Measurements from ENCODE around the gene TYMP. TPM values are rescaled to one million over a fixed set of nuclear protein-coding genes. Genes with fewer than 3 reads are reported as not detected.

TYMP gene, protein sequence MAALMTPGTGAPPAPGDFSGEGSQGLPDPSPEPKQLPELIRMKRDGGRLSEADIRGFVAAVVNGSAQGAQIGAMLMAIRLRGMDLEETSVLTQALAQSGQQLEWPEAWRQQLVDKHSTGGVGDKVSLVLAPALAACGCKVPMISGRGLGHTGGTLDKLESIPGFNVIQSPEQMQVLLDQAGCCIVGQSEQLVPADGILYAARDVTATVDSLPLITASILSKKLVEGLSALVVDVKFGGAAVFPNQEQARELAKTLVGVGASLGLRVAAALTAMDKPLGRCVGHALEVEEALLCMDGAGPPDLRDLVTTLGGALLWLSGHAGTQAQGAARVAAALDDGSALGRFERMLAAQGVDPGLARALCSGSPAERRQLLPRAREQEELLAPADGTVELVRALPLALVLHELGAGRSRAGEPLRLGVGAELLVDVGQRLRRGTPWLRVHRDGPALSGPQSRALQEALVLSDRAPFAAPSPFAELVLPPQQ
- 22.0 and 234 TPM in 2 replicates for total RNA-seq

DNA sequence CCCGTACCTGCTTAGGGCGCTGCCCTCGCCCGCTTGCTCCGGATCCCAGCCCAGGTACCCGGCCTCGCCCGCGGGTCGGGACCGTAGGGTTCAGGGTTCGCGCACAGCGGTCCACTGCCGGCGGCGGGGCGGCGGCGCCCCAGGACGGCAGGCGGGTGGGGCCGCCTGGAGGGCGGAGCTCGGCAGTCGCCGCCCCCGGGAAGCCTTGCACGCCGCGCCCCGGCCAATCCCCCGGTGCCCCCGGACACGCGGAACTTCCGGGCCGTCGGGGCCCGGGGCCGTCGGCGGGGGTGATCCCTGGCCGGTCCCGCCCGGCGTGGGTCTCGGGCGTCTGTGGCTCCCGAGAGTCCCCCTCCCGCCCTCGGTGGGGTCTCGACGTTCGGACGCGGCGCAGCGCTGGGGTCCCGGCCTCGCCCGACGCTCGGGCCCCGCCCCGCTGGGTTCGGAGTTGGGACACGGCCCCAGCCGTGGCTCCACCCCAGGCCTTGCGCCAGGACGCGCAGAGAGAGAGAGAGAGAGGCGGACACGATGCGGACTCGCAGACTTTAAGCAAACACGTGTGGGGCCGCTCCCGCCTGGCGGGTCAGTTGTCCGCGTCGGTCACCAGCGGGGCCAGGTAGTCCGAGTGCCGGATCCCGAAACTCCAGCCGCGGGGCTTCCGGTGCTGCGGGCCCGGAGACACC, at the start of gene TYMP:
TSS of gene TYMP (minus strand) at position 116 of the 683 bp plus-strand sequence. CDS start 303 bp downstream, outside the sequence.

DNA sequence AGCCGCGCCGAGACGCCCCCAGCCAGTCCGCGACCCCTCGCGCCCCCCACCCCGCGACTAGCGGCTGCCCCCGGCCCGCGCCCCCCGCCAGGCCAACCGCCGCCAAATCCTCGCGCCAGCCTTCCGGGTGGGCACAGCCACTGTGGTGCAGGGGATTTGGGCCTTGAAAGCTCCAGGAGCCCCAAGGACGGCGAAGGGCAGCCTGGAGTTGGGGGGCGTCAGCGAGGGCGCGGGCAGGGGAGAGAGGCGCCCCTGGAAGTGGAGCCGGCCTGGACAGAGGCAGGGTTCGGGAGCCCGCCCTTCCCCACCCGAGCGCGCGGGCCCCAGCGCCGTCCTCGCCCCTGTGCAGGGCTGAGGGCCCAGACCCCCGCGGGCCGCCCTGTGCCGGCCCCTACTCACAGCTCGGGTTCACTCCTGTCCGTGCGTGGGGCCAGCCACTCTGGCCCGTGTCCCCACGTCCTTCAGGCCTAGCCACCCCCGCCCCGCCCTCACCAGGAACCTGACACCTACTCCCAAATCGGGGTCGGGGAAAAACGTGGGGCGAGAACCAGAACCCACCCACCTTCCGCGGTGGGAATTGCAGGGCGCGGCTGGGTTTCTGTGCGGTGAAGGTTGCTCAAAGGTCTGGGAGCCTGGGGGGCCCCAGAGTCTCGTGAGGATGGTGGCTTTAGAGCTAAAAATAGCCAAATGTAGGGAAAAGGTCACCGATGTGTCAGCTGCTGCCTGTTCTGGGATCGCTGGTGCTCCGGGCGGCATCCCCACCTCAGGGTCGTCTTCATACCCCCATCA, 48.4 kb upstream of the TYMP start, which contains the start of gene CPT1B:
TSS of gene CPT1B (minus strand) at position 441 of the 789 bp plus-strand sequence. CDS start 512 bp downstream, outside the sequence.

DNA sequence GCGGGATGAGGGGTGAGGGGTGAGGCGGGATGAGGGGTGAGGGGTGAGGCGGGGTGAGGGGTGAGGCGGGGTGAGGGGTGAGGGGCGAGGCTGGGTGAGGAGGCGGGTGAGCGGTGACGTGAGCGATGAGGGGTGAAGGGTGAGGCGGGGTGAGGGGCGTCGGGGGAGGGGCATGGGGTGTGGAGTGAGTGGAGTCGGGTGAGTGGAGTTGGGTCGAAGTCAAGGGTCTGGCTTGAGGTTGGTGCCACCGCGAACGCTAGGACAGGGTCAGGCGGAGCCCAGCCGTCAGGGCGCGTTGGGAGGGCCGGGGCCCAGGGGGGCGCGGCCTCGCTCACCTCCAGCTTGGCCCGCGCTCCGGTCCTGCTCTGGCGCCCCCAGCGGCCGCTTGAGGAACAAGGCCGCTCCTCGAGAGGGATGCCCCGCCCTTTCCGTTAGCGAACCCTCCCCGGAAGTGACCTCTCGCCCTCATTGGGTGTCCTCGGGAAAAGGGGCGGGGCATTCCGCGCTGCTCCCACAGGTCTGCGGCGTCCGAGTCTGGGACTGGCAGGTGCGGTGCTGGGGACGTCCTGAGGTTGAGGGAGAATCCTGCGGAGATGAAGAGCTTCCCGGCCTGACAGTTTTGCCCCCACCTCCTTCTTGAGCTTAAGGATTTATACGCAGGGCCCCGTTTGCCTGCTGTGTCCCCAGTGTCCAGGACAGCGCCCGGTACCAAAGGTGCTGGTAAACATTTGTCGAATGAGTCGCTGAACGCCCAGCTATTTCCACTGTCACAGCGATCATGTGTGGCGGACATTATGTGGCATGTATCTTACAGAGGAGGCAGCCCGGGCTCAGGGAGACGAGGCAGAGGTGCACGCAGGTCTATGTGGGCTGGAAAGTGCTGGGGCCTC, 33.0 kb upstream of the TYMP start, which contains the start of gene SYCE3:
TSS of gene SYCE3 (minus strand) at position 397 of the 890 bp plus-strand sequence. CDS start 6,514 bp downstream, outside the sequence.

DNA sequence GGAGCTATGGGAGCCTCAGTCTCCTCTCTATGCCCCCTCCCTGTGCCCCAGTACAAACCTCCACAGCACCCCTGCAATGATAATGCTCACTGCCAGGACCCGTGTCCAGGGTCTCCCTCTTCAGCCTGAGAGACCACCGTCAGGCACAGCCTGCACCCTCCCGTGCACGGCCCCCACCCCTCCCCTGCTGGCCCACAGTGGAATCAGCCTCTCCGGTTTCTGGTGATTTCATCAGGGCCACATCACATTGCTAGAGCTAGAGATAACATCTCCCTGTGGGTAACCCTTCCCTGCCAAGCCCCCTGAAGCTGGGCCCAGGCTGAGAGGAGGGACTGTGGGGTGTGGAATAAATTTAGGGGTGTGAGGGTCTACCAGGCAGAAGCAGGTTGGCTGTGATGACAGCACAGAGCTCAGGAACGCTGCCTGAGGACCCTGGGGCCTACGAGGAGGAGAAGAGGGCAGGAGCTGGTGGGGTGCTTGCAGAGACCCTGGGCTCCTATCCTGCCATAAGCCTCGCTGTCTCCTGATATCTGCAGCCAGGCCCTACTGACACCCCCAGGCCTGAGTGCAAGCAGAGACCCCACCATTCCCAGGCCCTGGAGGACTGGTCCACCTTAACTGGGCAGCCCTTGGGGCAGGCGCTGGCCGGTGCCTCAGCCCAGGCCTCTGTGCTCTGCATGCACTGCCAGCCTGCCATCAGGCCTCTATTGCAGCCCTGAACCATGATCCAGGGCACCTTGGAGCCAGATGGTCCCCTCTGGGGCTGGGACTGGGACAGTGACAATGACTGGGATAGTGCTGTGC, 15.9 kb upstream of the TYMP start, which contains the start of gene KLHDC7B:
TSS of gene KLHDC7B (plus strand) at position 378 of the 804 bp plus-strand sequence. CDS start at position 723, 345 bp downstream.

DNA sequence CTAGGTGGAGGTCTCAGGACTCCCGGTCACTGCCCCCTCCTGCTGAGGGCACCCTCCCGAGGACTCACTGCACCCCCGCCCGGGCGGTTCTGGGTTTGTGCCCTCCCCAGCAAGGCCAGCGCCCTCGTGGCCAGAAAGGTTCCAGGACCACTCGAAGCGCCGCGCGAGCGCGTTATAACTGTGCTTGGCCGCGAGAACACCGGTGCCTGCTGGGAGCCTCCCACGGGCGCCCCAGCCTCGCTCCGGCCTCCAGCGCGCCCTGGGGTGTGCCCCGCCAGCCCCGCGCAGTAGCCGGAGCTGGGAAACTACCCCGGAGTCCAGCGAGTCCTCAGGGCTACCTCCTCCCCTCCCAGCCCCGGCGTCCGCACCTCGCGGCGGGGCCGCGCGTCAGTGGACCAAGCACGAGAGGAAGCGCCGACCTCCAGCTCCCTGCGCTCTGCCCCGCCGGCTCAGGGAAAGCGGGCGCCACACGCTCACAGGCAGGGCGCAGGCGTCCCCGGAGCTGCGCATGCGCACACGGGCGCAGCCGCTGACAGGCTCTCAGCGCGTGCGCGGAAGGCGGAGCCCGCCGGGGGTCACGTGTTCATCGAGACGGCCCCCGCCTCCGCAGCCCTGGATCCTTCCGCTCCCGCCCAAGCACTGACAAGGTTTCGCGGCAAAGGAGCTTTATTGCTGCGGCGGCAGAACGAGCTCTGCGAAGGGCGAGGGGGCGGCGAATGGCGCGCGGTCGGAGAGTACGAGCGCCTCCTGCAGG, 4.5 kb downstream of the TYMP start, which contains the start of gene SCO2:
TSS of gene SCO2 (minus strand) at position 495 of the 754 bp plus-strand sequence. CDS start 1,187 bp downstream, outside the sequence.

DNA sequence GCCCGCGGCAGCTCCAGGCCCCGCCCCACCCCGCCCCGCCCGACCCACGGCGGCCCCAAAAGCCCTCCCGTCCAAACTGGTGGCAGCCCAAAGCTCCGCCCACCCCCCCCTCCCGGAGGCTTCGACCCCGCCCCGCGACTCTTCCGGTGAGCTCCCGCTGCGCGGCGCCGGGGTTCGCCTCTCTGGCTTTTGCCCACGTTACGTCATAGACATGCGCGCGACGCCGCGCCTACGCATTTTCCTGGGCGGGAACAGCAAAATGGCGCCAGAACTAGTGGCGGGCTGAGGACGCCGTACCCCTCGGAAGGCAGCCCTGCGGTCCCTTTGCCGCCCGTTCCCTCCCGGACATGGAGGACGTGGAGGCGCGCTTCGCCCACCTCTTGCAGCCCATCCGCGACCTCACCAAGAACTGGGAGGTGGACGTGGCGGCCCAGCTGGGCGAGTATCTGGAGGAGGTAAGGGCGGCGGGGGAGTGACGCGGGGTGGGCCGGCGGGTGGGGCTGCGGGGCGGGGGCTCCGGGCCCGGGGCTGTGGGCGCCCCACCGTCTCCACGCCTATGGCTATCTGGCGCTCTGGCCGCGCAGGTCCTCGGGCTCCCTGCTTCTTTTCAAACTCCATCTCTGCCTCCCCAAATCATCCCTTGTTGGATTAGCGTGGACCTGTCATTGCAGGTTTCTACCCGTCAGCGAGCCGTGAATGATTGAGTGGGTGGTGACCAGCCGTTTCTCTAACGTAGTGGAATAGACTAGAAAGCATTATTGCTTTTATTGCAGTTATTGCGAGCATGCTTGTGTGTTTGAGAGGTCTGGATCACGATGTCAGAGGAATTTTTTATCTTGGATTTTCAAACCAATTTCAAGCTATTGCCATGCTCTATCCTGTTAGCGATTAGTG, 21.6 kb downstream of the TYMP start, which contains the start of gene NCAPH2:
TSS of gene NCAPH2 (plus strand) at position 234 of the 894 bp plus-strand sequence. CDS start at position 348, 114 bp downstream.

DNA sequence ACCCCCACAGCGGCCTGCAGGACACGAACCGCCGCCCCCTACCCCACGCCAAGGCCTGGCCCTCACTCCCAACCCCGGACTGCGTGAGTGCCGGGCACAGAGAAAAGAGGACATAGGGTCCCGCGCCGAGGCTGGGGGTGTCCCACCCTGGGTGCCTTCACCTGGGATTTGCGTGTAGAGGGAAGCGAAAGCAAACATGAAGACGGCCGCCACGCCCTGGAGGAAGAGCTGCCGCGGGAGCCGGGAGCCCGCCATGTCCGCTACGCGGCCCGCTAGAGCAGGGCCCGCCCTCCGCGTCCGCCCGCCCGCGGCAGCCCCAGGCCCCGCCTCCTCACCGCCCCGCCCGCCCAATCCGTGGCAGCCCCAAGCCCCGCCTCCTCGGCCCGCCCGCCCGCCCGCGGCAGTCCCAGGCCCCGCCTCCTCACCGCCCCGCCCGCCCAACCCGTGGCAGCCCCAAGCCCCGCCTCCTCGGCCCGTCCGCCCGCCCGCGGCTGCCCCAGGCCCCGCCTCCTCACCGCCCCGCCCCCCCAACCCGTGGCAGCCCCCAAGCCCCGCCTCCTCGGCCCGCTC, 22.3 kb downstream of the TYMP start, which contains the start of gene LMF2:
TSS of gene LMF2 (minus strand) at position 282 of the 570 bp plus-strand sequence. CDS start at position 255, 27 bp downstream.

DNA sequence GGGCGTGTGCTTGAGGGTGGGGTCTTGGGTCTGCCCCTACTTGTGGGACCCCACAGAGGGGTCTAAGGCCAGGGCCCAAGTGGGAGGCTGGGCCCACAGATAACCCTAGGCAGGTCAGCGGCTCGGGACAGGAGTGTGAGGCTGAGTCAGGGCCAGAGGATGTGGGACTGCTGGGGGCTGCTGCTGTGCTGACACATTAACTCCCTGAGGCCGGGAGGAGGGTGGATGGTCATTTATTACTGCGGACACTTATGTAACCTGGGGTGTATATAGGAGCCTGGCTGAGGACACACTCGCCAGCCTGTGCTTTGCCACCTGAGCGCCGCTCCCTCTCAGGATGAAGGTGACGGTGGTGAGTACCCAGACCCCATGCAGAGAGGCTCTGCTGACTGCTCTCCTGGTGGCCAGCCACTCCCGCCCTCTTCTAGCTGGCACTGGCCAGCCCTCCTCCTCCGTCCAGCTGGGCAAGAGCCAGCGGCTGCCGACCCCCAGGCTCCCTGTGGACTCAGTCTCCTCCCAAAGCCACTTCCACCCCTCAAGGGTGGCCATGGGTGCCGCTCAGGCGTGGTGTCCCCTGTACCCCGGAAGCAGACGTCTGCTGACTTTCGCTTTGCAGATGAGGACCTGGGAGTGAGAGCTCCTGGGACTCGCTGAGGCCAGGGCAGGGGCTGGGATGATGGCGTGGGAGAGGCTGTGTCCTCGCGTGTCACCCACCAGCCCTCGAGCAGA, 43.1 kb downstream of the TYMP start, which contains the start of gene MIOX:
TSS of gene MIOX (plus strand) at position 299 of the 729 bp plus-strand sequence. CDS start at position 338, 39 bp downstream.

DNA sequence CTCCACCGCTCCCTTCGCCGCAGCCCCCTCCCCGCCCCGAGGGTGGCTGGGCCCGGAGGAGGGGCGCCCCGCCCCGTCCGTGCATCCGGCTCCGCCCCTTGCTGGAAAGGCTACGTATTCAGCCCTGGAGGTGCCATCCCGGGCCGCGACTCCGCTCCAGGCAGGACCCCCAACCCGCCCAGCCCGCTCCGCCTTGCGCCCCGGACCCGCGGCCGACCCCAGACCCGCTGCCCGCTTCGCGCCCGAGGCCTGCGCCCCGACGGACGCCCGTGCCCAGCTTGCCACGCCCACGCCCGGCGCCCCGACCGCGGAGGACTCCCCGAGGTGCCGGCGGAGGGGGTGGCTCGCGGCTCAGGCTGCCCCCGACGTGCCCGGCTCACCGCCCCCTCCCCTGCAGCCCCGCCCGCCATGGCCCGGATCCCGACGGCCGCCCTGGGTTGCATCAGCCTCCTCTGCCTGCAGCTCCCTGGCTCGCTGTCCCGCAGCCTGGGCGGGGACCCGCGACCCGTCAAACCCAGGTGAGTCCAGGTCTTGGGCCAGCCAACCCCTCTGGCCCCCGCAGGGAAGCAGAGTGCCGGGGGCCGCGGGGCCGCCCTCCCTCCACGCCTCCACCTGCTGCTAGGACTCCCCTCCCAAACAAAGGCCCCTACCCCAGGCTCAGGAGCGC, 48.2 kb downstream of the TYMP start, which contains the start of gene ADM2:
TSS of gene ADM2 (plus strand) at position 104 of the 667 bp plus-strand sequence. CDS start at position 409, 305 bp downstream.

Other genes starting within 250 kb of the TYMP start
- gene PLXNB2, start 222.4 kb downstream of the TYMP start, total RNA-seq: 127 and 141 TPM in 2 replicates
- 0.96 and 1.7 TPM in 2 replicates for gene DENND6B, start 203.0 kb downstream of the TYMP start, total RNA-seq
- gene PPP6R2, start 186.7 kb downstream of the TYMP start, total RNA-seq: 44.8 and 55.9 TPM in 2 replicates
- 102 and 137 TPM in 2 replicates for gene SBF1, start 55.0 kb downstream of the TYMP start, total RNA-seq
- gene ADM2, start 48.5 kb downstream of the TYMP start, total RNA-seq: 2.7 and 4.3 TPM in 2 replicates
- 0.72 TPM in 1 of 2 replicates, not detected in the other for gene MIOX, start 43.2 kb downstream of the TYMP start, total RNA-seq
- gene LMF2, start 22.3 kb downstream of the TYMP start, total RNA-seq: 21.7 and 31.5 TPM in 2 replicates
- gene NCAPH2, start 21.8 kb downstream of the TYMP start, total RNA-seq: 24.7 and 28.9 TPM in 2 replicates
- 0.72 and 10.2 TPM in 2 replicates for gene SCO2, start 4.4 kb downstream of the TYMP start, total RNA-seq
- gene KLHDC7B, start 15.9 kb upstream of the TYMP start, total RNA-seq: 0.24 and 0.43 TPM in 2 replicates
- not detected in 2 replicates for gene SYCE3, start 32.9 kb upstream of the TYMP start, total RNA-seq
- 2.2 TPM in 1 of 2 replicates, not detected in the other for gene CPT1B, start 48.4 kb upstream of the TYMP start, total RNA-seq
- 23.7 and 32.0 TPM in 2 replicates for gene CHKB, start 52.8 kb upstream of the TYMP start, total RNA-seq
- 0.43 and 0.48 TPM in 2 replicates for gene MAPK8IP2, start 70.8 kb upstream of the TYMP start, total RNA-seq
- 19.6 and 27.7 TPM in 2 replicates for gene ARSA, start 98.1 kb upstream of the TYMP start, total RNA-seq
- gene SHANK3, start 142.8 kb upstream of the TYMP start, total RNA-seq: 1.5 and 2.7 TPM in 2 replicates
- gene ACR, start 208.2 kb upstream of the TYMP start, total RNA-seq: not detected in 2 replicates

Measured in tracheal epithelial cell (primary cell).